ENCODE results near the gene NDEL1. TPM values are rescaled to one million over a fixed set of nuclear protein-coding genes. Genes with fewer than 3 reads are reported as not detected.

NDEL1 gene
- total and polyA plus RNA-seq, 9 of the 15 experiments (the other 6 are each of a cell fraction or from before 2014, with no cell fraction given): 0.86 to 30.5 (median 22.7) TPM

GRCh38 chr17:8408371-8408770, 27.3 kb upstream of the NDEL1 start:
- TF ChIP-seq, protein P1, sequence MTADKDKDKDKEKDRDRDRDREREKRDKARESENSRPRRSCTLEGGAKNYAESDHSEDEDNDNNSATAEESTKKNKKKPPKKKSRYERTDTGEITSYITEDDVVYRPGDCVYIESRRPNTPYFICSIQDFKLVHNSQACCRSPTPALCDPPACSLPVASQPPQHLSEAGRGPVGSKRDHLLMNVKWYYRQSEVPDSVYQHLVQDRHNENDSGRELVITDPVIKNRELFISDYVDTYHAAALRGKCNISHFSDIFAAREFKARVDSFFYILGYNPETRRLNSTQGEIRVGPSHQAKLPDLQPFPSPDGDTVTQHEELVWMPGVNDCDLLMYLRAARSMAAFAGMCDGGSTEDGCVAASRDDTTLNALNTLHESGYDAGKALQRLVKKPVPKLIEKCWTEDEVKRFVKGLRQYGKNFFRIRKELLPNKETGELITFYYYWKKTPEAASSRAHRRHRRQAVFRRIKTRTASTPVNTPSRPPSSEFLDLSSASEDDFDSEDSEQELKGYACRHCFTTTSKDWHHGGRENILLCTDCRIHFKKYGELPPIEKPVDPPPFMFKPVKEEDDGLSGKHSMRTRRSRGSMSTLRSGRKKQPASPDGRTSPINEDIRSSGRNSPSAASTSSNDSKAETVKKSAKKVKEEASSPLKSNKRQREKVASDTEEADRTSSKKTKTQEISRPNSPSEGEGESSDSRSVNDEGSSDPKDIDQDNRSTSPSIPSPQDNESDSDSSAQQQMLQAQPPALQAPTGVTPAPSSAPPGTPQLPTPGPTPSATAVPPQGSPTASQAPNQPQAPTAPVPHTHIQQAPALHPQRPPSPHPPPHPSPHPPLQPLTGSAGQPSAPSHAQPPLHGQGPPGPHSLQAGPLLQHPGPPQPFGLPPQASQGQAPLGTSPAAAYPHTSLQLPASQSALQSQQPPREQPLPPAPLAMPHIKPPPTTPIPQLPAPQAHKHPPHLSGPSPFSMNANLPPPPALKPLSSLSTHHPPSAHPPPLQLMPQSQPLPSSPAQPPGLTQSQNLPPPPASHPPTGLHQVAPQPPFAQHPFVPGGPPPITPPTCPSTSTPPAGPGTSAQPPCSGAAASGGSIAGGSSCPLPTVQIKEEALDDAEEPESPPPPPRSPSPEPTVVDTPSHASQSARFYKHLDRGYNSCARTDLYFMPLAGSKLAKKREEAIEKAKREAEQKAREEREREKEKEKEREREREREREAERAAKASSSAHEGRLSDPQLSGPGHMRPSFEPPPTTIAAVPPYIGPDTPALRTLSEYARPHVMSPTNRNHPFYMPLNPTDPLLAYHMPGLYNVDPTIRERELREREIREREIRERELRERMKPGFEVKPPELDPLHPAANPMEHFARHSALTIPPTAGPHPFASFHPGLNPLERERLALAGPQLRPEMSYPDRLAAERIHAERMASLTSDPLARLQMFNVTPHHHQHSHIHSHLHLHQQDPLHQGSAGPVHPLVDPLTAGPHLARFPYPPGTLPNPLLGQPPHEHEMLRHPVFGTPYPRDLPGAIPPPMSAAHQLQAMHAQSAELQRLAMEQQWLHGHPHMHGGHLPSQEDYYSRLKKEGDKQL (CRISPR knock-in tag; IDR thresholded peaks at IDR 0.05; ENCODE audit: borderline replicate concordance): no peak
- 0 out of 2 replicates have a peak, but pooled peaks have one; percentile 9 for TF ChIP-seq SPI1 (IDR thresholded peaks at IDR 0.05; ENCODE audit: borderline replicate concordance, low read depth, low read length)
- TF ChIP-seq NFE2 (IDR thresholded peaks at IDR 0.05; ENCODE audit: low read depth): peak; percentile 29; the same call in 1 of the 2 replicates
- intact Hi-C loops (cut with micrococcal nuclease): no loop called here
- Histone ChIP-seq H3K27me3 (ENCODE audit: control insufficient read depth in 2 of 2, insufficient read depth in 2 of 2, low read length in 2 of 2) (no peaks in the 10 kb centered on the region), H3K4me2 (ENCODE audit: insufficient read depth, low read length) (no peak overlapping the region), H3K36me3 (ENCODE audit: control insufficient read depth, insufficient read depth, low read length) (no peaks in the 10 kb centered on the region), H3K79me2 (ENCODE audit: control insufficient read depth, insufficient read depth, low read length) (no peaks in the 10 kb centered on the region), H2AFZ (ENCODE audit: low read depth, low read length) (peak overlapping the region; percentile 38; the same call in 1 of the 2 replicates), H3K27ac (ENCODE audit: extremely low read depth, low read depth, low read length) (no peak overlapping the region), H3K4me1 (replicated peaks in 1 of 2; ENCODE audit: control insufficient read depth in 2 of 2, insufficient read depth in 2 of 2, low read length in 2 of 2) (peaks cover 13% of the 10 kb centered on the region in 2 experiments; a peak in 4 of 5 replicates), H4K20me1 (replicated peaks; ENCODE audit: control insufficient read depth, insufficient read depth, low read length) (no peaks in the 10 kb centered on the region), H3K9ac (ENCODE audit: insufficient read depth in 1 of 2, low read depth in 2 of 2, low read length in 2 of 2) (peak overlapping the region in 1 of 2 experiments; percentile 9; a peak in 1 of 4 replicates), H3K9me1 (ENCODE audit: control insufficient read depth, insufficient read depth, low read length) (no peaks in the 10 kb centered on the region), H3K4me3 (no peak overlapping the region), H3K9me3 (replicated peaks; ENCODE audit: control insufficient read depth, insufficient read depth, low read depth, low read length) (no peaks in the 10 kb centered on the region)
- in situ Hi-C loops (cut with MboI): loop anchor here (10.0 kb wide), 1 partner anchor 346 kb away; the partner anchor contains the start of gene SPDYE4
- ChIA-PET CTCF (ENCODE audit: low intra/inter-chr PET ratio) (no interaction called here), POLR2A (interaction anchor here (0.6 to 1.2 kb wide), 4 partner anchors 12 to 348 kb away, joined by 3 to 4 read pairs (median 4); no protein-coding TSS in a partner anchor)
- WGBS (ENCODE audit: insufficient coverage, low coverage, missing lambda C conversion rate): 53% methylated on average over 14 of the region's 14 CpGs
- BruUV-seq (replicated peaks): no TSS peak
- ATAC-seq (no peak), DNase-seq (ENCODE audit: extremely low read depth in 1 of 4, low spot score in 3 of 4) (no peak), FAIRE-seq (no peak)

All from K562 (cell line).